Neutrophil (primary cell): ENCODE data around the gene APOBEC3F.
"Not testable (repeated sequence)": the region's sequence is repeated elsewhere in the genome, so short reads cannot be mapped to it uniquely, and the experiment has no call there.

Source experiments
- H3K27ac ChIP-seq: fragments of 200-600 bp; sonication (generic); 2 replicates; pipeline ENCODE4 v1.5.1; 2016; ENCODE audit warnings: mild to moderate bottlenecking, moderate library complexity
- H3K27me3 ChIP-seq: fragments of 200-600 bp; sonication (generic); 2 replicates; pipeline ENCODE4 v1.6.0; 2016; ENCODE audit warnings: mild to moderate bottlenecking
- H3K36me3 ChIP-seq: fragments of 200-600 bp; sonication (generic); 2 replicates; pipeline ENCODE4 v1.5.1; 2017
- H3K4me1 ChIP-seq, 2 experiments: fragments of 200-600 bp in 1 of 2; sonication (generic) in 1 of 2; 1 replicate in 1 of 2; 2 replicates in 1 of 2; pipeline versions ENCODE4 v1.5.1 to v1.6.1; 2013 to 2016; ENCODE audit warnings: low read depth in 1 of 2, low read length in 1 of 2, mild to moderate bottlenecking in 1 of 2, moderate library complexity in 1 of 2; ENCODE audit not compliant: control insufficient read depth in 1 of 2, insufficient read depth in 1 of 2
- H3K4me3 ChIP-seq, 2 experiments: fragments of 200-600 bp in 1 of 2; sonication (generic) in 1 of 2; 1 replicate in 1 of 2; 2 replicates in 1 of 2; pipeline ENCODE4 v1.5.1; 2013 to 2016; ENCODE audit warnings: low read depth in 1 of 2, low read length in 1 of 2, mild to moderate bottlenecking in 1 of 2, moderate library complexity in 1 of 2
- H3K9me3 ChIP-seq: fragments of 200-600 bp; sonication (generic); 2 replicates; pipeline ENCODE4 v1.5.1; 2016
- CTCF ChIP-seq: fragments of 200-600 bp; sonication (generic); IDR thresholded peaks from 2 replicates; pipeline ENCODE4 v1.5.1; 2016; ENCODE audit warnings: antibody characterized with exemption

Gene APOBEC3F

DNA sequence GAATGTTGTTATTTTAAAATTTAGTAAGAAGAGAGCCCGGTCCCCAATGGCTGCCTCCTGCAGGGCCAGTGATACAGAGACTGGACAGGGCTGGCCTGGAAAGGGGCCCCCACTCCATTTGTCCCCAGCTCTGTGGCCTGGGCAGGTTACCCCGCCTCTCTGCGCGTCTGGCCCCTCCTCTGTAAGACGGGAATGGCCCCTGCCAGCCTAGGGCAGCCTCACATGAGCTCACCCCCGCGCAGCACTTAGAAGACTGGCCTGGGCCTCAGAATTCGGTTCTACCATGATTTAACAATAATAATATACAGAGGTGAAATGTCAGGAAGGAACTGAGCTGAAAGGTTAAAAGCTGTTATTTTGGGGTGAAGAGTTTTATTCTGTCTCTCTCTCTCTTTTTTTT, 37.7 kb downstream of the APOBEC3F start:
- peaks cover 33% of the 10 kb centered on the region for H3K36me3 ChIP-seq
- H3K27ac ChIP-seq, result no peak overlapping the region
- no peaks in the 10 kb centered on the region for H3K9me3 ChIP-seq
- no peak for TF ChIP-seq CTCF
- H3K4me1 ChIP-seq, result peaks cover 8 to 10% of the 10 kb centered on the region in 2 experiments
- no peak overlapping the region for H3K4me3 ChIP-seq
- H3K27me3 ChIP-seq, result no peaks in the 10 kb centered on the region

DNA sequence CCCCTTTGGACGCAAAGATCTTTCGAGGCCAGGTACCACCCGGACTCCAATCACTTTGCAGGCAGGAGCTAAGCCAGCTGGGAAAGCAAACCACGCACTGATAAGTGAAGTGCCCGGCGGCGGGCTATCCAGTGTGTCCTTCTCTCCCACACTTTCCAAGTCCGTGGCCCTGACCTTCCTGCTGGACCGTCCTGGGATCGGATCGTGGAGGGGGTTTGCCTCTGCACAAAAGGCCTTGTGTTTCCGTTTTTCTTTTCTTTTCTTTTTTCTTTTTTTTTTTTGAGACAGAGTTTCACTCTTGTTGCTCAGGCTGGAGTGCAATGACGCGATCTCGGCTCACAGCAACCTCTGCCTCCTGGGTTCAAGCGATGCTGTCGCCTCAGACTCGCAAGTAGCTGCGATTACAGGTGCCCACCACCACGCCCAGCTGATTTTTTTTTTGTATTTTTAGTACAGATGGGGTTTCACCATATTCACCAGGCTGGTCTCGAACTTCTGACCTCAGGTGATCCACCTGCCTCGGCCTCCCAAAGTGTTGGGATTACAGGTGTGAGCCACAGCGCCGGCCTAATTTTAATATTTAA, 38.5 kb downstream of the APOBEC3F start:
- H3K36me3 ChIP-seq, result peaks cover 40% of the 10 kb centered on the region
- not testable (repeated sequence) for H3K27ac ChIP-seq, H3K27me3 ChIP-seq, H3K4me3 ChIP-seq, H3K9me3 ChIP-seq
- peaks cover 8 to 10% of the 10 kb centered on the region in 2 experiments for H3K4me1 ChIP-seq

- Histone ChIP-seq H3K4me1 (peaks cover 8 to 10% of the 10 kb centered on the region in 2 experiments), H3K27me3 (no peaks in the 10 kb centered on the region), H3K36me3 (peaks cover 40% of the 10 kb centered on the region), H3K9me3 (no peaks in the 10 kb centered on the region), H3K4me3 (no peak overlapping the region), H3K27ac (no peak overlapping the region)
- no peak for TF ChIP-seq CTCF
Measured at GRCh38 chr22:39080052-39080762, 39.5 kb downstream of the APOBEC3F start.

DNA sequence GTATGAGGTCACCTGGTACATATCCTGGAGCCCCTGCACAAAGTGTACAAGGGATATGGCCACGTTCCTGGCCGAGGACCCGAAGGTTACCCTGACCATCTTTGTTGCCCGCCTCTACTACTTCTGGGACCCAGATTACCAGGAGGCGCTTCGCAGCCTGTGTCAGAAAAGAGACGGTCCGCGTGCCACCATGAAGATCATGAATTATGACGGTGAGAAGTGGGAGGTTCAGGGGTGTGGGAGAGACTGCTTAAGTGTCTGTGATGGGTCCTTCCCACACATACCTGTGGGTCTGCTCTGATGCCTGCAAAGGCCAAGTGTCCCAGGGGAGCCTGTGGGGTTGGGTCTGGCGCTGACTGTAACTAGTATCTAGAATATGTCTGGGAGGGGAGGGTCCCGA, 40.4 kb downstream of the APOBEC3F start:
- peaks cover 40% of the 10 kb centered on the region for H3K36me3 ChIP-seq
- peaks cover 8 to 10% of the 10 kb centered on the region in 2 experiments for H3K4me1 ChIP-seq
- H3K4me3 ChIP-seq, result no peak overlapping the region
- no peak for TF ChIP-seq CTCF
- no peak overlapping the region for H3K27ac ChIP-seq
- H3K27me3 ChIP-seq, result no peaks in the 10 kb centered on the region
- no peaks in the 10 kb centered on the region for H3K9me3 ChIP-seq

GRCh38 chr22:39081598-39081997, 40.9 kb downstream of the APOBEC3F start:
- Histone ChIP-seq H3K4me3 (no peak overlapping the region), H3K4me1 (peaks cover 8 to 10% of the 10 kb centered on the region in 2 experiments), H3K36me3 (peaks cover 46% of the 10 kb centered on the region), H3K9me3 (no peaks in the 10 kb centered on the region), H3K27me3 (no peaks in the 10 kb centered on the region), H3K27ac (no peak overlapping the region)
- TF ChIP-seq CTCF, result no peak
